Gastroesophageal sphincter (tissue), 4 donors: ENCODE measurements around the gene CCNI2. TPM values are rescaled to one million over a fixed set of nuclear protein-coding genes. Genes with fewer than 3 reads are reported as not detected.

Source experiments
- ATAC-seq: fragments of 150-250 bp; one replicate; pipeline ENCODE4 v1.9.1; 2016; ENCODE audit warnings: mild to moderate bottlenecking, moderate library complexity
- H3K27ac ChIP-seq, 4 donors: fragments of 200-600 bp; sonication (generic) in 3 of 4; 1 replicate in 3 of 4; 2 replicates in 1 of 4; pipeline ENCODE4 v1.5.1; 2016 to 2019
- H3K27me3 ChIP-seq: fragments of 200-600 bp; sonication (generic); one replicate; pipeline ENCODE4 v1.5.1; 2019
- H3K36me3 ChIP-seq, 2 donors: fragments of 200-600 bp; sonication (generic); one replicate each; pipeline ENCODE4 v1.5.1; 2019; ENCODE audit warnings: control low read depth in 1 of 2
- H3K4me1 ChIP-seq, 3 donors: fragments of 200-600 bp; sonication (generic); 1 replicate in 2 of 3; 2 replicates in 1 of 3; pipeline ENCODE4 v1.5.1; 2016 to 2019; ENCODE audit warnings: control low read depth in 2 of 3
- H3K4me3 ChIP-seq, 2 donors: fragments of 200-600 bp; sonication (generic); one replicate each; pipeline ENCODE4 v1.5.1; 2019; ENCODE audit warnings: mild to moderate bottlenecking in 1 of 2, moderate library complexity in 1 of 2
- H3K9me3 ChIP-seq, 3 donors: fragments of 200-600 bp; sonication (generic); one replicate each; pipeline ENCODE4 v1.5.1; 2017 to 2019; ENCODE audit warnings: control low read depth in 2 of 3
- CTCF ChIP-seq, 4 experiments: fragments of 200-600 bp in 2 of 4; fragments of 450-650 bp in 2 of 4; sonication (generic) in 1 of 4; IDR thresholded peaks; one replicate each; pipeline ENCODE4 v1.5.1; 2017 to 2019; ENCODE audit warnings: antibody characterized with exemption in 4 of 4, mild to moderate bottlenecking in 2 of 4, moderate library complexity in 2 of 4
- EP300 ChIP-seq: sonication (generic); formaldehyde crosslinking; IDR thresholded peaks from one replicate; pipeline ENCODE4 v1.6.1; 2017; ENCODE audit warnings: antibody characterized with exemption, mild to moderate bottlenecking
- POLR2A ChIP-seq, 2 donors: fragments of 450-650 bp; IDR thresholded peaks; one replicate each; pipeline ENCODE4 v1.6.1; 2017; ENCODE audit warnings: antibody characterized with exemption in 2 of 2, mild to moderate bottlenecking in 2 of 2, moderate library complexity in 1 of 2
- POLR2AphosphoS5 ChIP-seq: sonication (generic); formaldehyde crosslinking; IDR thresholded peaks from one replicate; pipeline ENCODE4 v1.6.1; 2017; ENCODE audit warnings: antibody characterized with exemption
- WGBS, 2 donors: methylation state at CpG; one replicate each; pipeline ENCODE4 v1.1.5; 2018; ENCODE audit warnings: low coverage in 1 of 2; 5-methylcytosine and 5-hydroxymethylcytosine counted together
- total RNA-seq, 4 donors: library from RNA; depleted of rRNA; stranded (reverse); fragments of >200 nt; gene quantifications; one replicate each; pipeline ENCODE4 v1.1.0, GENCODE V29; 2016

CCNI2 gene
- total RNA-seq, 4 donors from 2014 or later: not detected

DNA sequence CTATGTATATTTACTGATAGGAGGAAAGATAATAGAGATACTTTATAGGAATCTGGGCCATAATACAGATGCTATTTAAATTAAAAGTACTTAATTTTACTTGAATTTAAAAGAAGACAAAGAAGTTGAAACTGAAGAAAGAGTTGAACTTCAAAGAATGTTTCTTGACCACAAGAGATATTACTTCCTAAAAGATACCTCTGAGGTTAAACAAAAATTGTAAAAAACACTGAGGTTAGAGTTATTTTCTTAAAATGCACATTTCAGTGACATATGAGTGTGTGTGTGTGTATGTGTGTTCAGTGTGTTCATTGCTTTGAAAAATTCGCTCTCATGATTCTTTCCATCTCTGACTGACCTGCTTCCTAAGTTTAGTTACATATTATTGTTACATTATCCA, 33.4 kb downstream of the CCNI2 start:
- no peak for ATAC-seq
- 100% methylated on average over 1 of the region's 1 CpG for WGBS, 2 donors
- H3K4me1 ChIP-seq: peaks cover 0 to 33% (median 0%) of the 10 kb centered on the region in 3 donors
- no peaks in the 10 kb centered on the region for H3K9me3 ChIP-seq
- no peak overlapping the region for H3K27ac ChIP-seq
- H3K4me3 ChIP-seq: no peak overlapping the region
- H3K36me3 ChIP-seq: no peaks in the 10 kb centered on the region
- TF ChIP-seq POLR2A (IDR thresholded peaks at IDR 0.05): no peak
- TF ChIP-seq EP300: no peak
- no peak for TF ChIP-seq CTCF (IDR thresholded peaks at IDR 0.05)
- TF ChIP-seq POLR2AphosphoS5: no peak
- H3K27me3 ChIP-seq: no peaks in the 10 kb centered on the region

- no peak for ATAC-seq
- Histone ChIP-seq H3K9me3 (no peaks in the 10 kb centered on the region), H3K27ac (no peak overlapping the region), H3K36me3 (no peaks in the 10 kb centered on the region), H3K4me3 (no peak overlapping the region), H3K4me1 (peaks cover 0 to 33% (median 0%) of the 10 kb centered on the region in 3 donors), H3K27me3 (no peaks in the 10 kb centered on the region)
- TF ChIP-seq CTCF (IDR thresholded peaks at IDR 0.05) (no peak), POLR2A (IDR thresholded peaks at IDR 0.05) (no peak), EP300 (no peak), POLR2AphosphoS5 (no peak)
- 88 to 95% methylated on average over 4 of the region's 4 CpGs for WGBS, 2 donors
These were observed 33.8 kb downstream of the CCNI2 start for GRCh38 chr5:132781029-132781428.

GRCh38 chr5:132782101-132782500, 34.9 kb downstream of the CCNI2 start:
- TF ChIP-seq EP300 (no peak), POLR2A (IDR thresholded peaks at IDR 0.05) (no peak), CTCF (IDR thresholded peaks at IDR 0.05) (no peak), POLR2AphosphoS5 (no peak)
- H3K4me1 ChIP-seq: peaks cover 0 to 26% (median 0%) of the 10 kb centered on the region in 3 donors
- WGBS, 2 donors: 70 to 83% methylated on average over 1 to 2 of the region's 4 CpGs
- H3K9me3 ChIP-seq: no peaks in the 10 kb centered on the region
- no peak overlapping the region for H3K27ac ChIP-seq
- H3K36me3 ChIP-seq: no peaks in the 10 kb centered on the region
- no peaks in the 10 kb centered on the region for H3K27me3 ChIP-seq
- ATAC-seq: no peak
- no peak overlapping the region for H3K4me3 ChIP-seq

- 19 to 30% methylated on average over 4 to 5 of the region's 5 CpGs for WGBS, 2 donors
- Histone ChIP-seq H3K9me3 (no peaks in the 10 kb centered on the region), H3K27ac (no peak overlapping the region), H3K27me3 (peaks cover 2% of the 10 kb centered on the region), H3K4me1 (peaks cover 0 to 10% (median 0%) of the 10 kb centered on the region in 3 donors), H3K36me3 (no peaks in the 10 kb centered on the region), H3K4me3 (no peak overlapping the region)
- TF ChIP-seq EP300: no peak
- TF ChIP-seq POLR2AphosphoS5: no peak
- TF ChIP-seq CTCF (IDR thresholded peaks at IDR 0.05): no peak
- no peak for TF ChIP-seq POLR2A (IDR thresholded peaks at IDR 0.05)
- ATAC-seq: no peak
These were observed 38.1 kb downstream of the CCNI2 start for GRCh38 chr5:132785365-132785764.

GRCh38 chr5:132785864-132786263, 38.6 kb downstream of the CCNI2 start:
- TF ChIP-seq CTCF (IDR thresholded peaks at IDR 0.05): no peak
- TF ChIP-seq POLR2A (IDR thresholded peaks at IDR 0.05): no peak
- no peak for TF ChIP-seq POLR2AphosphoS5
- no peak for TF ChIP-seq EP300
- H3K4me1 ChIP-seq: peaks cover 0 to 10% (median 0%) of the 10 kb centered on the region in 3 donors
- H3K27me3 ChIP-seq: peaks cover 3% of the 10 kb centered on the region
- no peak for ATAC-seq
- no peak overlapping the region for H3K4me3 ChIP-seq
- no peaks in the 10 kb centered on the region for H3K36me3 ChIP-seq
- H3K27ac ChIP-seq: no peak overlapping the region
- 60 to 100% methylated on average over 1 of the region's 4 CpGs for WGBS, 2 donors
- no peaks in the 10 kb centered on the region for H3K9me3 ChIP-seq
